ENCODE results near the gene ZNF728.
"Not testable (repeated sequence)": the region's sequence is repeated elsewhere in the genome, so short reads cannot be mapped to it uniquely, and the experiment has no call there.

ZNF728 gene

DNA sequence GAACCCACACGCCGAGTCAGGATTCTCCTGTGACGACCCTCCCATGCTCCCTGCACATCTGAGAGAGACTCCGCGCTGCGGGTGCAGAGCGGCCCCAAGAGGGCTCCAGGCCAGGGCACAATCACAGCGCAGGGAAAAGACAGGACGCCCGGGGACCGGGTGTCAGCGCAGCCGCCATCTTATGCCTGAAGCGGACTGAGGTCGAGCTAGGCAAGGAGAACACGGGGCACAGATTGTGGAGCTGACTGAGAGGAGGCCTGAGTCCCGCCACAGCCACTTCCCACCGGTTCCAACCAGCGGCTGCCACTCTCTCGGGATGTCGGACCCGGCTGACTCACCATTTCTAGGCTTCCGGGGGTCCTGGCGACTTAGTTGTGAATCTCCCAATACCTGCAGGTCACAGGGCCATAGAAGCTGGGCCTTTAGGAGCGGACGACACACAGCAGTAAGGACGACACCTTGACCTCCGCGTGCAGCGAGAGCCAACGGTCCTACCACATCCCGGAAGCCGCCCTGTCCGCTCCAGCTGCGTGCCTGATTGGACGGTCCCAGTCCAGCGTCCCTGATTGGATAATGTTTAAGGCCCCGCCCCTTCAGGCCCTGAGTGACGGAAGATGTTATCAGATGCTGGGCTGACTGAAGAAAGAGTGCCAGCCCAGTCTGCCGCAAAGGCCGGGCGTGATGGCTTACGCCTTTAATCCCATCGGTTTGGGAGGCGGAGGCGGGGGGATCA, at the start of gene ZNF728:
ZNF728 (minus strand) TSS at position 487 of the 733 bp plus-strand sequence; CDS start at position 341, 146 bp downstream.
- DNase-seq = no peak

DNA sequence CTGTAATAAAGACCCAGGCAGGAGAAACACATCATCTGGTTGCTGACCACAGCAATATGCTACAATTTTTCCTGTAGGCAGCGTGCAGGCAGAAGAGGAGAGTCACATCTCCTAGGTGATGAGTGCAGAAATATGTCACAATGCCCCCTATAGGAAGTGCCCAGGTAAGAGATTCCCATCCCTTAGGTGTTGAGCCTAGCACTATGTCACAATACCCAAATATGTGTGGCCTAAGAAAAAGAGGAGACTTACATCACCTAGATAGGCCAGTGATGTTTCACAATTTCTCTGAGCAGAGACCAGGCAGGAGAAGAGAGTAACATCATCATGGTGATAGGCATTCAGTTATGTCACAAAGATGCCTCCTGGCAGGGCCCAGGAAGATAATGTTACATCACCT, 49.4 kb upstream of the ZNF728 start:
- DNase-seq = no peak

DNA sequence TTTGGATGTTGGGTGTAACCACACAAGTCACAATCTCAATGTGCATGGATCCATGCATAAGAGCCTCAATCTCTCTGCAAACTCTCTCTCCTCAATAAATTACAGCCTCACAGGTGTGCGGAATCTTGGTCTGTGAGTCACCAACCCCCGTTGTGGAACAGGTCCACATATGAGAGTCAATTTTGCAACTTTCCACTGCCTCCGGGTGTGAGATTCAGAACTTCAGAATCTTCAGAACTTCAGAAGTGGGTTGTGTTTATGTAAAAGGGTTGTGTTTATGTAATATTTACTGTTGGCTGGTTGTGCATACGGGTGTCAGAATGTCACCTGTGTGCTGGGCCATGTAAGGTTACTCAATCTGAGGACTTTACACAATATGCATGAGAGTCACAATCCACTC, 46.3 kb upstream of the ZNF728 start:
- DNase-seq = no peak

DNA sequence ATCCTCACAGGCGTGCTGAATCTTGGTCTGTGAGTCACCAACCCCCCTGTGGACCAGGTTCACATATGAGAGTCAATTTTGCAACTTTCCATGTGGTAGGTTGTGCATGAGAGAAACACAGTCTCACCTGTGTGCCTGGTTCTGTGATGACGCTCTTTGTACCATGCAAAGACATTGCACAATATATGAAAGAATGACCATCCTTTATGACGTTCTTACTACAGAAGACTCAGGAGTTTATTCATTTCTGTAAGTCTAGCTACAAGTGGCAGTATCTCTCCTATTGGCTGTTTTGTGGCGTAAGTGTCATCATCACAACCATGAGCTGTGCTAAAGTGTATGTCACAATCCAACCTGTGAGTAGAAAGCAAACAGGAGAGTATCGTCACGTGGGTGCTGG, 43.8 kb upstream of the ZNF728 start:
- DNase-seq = no peak

DNA sequence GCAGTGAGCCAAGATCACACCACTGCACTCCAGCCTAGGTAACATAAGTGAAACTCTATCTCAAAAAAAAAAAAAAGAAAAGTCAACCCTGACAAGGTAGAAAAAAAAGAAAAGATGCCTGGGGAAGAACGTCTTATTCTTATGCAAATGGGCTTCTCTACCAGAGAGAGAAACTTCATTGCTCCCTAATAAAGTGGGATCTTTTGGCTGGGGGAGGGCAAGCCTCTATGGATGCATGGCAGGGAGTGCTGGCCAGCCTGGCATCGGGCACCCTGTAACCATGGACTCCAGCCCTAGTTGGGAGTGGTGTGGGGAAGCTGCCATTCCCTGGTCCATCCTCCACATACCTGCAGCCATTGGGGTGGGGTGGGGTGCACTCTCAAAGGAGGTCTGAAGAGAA, 30.7 kb upstream of the ZNF728 start:
- no peak for DNase-seq

DNA sequence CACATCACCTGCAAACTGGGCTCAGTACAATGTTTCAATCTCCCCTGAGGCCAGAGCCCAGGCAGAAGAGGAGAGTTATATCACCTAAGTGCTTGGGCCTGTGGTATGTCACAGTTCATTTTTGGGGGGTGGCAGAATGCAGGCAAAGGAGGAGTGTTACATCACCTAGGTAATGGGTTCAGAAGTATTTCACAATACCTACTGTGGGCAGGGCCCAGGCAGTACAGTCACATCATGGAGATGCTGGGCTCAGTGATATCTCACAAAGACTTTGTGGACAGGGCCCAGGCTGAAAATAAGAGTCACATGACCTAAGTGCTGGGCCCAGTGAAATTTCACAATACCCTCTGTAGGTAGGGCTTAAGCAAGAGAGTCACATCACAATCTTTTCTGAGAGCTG, 12.7 kb upstream of the ZNF728 start:
- DNase-seq = no peak

DNA sequence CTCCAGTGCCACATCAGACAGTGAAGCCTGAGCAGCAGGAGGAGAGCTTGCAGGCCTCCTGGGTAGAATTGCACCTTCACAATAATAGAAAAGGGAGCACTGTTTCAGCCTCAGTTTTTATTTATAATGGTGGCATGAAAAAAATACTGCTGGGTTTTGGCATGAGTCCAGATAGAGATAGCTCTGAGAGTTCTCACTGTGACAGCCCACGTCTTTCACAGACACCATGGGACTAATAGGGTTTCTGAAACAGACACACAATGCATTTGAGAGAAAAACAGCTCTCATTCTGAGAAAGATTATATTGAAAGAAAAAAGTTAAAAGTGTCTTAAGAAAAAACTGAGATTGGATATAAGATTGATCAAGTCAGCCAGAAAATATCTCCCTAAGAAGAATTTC, 8.0 kb downstream of the ZNF728 start:
- DNase-seq = not testable (repeated sequence)

DNA sequence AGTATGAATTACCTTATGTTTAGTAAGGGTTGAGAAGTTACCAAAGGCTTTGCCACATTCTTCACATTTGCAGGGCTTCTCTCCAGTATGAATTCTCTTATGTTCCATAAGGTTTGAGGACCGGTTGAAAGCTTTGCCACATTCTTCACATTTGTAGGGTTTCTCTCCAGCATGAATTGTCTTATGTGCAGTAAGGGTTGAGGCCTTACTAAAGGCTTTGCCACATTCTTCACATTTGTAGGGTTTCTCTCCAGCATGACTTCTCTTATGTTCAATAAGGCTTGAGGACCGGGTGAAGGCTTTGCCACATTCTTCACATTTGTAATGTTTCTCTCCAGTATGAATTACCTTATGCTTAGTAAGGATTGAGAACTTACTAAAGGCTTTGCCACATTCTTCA, 26.7 kb downstream of the ZNF728 start:
- DNase-seq = no peak

DNA sequence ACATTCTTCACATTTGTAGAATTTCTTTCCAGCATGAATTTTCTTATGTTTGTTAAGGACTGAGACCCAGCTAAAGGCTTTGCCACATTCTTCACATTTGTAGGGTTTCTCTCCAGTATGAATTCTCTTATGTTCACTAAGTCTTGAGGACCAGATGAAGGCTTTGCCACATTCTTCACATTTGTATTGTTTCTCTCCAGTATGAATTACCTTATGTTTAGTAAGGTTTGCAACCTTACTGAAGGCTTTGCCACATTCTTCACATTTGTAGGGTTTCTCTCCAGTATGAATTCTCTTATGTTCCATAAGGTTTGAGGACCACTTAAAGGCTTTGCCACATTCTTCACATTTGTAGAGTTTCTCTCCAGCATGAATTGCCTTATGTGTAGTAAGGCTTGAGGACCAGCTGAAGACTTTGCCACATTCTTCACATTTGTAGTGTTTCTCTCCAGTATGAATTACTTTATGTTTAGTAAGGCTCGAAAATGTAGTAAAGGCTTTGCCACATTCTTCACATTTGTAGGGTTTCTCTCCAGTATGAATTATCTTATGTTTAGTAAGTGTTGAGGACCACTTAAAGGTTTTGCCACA, 27.3 kb downstream of the ZNF728 start:
- not testable (repeated sequence) for DNase-seq

DNA sequence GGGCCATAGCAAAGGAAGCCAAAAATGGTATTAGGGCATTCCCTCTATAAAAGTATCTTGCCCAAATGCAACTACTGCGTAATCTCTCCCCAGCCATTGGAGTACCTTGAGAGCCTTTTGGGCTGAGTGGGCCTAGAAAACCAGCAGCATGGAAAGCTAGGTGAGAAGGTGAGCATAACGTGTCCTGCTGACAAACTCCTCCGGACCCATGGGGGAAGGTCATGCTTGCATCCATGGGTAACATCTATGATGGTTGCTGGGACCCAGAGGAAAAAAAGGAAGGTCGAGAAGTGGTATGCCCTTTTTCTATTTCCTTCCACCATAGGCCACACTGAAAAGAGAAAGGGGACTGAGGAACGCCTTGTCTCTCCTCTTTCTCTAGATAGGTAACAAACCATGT, 57.4 kb downstream of the ZNF728 start:
- DNase-seq = no peak

DNA sequence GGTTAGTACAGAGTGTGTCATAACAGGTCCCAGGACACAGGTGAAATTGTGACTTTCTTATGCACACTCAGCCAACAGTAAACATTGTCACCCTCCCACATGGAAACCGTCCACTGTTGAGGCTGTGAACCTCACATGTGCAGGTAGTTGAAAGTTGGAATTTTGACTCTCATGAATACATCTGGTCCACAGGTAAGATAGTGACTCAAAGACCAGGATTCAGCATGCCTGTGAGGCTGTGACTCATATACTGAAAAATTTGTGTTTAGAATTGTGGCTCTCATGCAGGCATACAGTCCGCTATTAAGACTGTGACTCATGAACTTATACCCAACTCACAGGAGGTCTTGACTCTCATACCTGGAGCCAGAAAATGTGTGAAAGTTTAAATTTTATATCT, 67.8 kb downstream of the ZNF728 start:
- DNase-seq = no peak

DNA sequence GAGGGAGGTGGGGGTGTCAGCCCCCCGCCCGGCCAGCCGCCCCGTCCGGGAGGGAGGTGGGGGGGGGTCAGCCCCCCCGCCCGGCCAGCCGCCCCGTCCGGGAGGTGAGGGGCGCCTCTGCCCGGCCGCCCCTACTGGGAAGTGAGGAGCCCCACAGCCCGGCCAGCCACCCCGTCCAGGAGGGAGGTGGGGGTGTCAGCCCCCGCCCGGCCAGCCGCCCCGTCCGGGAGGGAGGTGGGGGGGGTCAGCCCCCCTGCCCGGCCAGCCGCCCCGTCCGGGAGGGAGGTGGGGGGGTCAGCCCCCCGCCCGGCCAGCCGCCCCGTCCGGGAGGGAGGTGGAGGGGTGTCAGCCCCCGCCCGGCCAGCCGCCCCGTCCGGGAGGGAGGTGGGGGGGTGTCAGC, 75.4 kb downstream of the ZNF728 start:
- not testable (repeated sequence) for DNase-seq

DNA sequence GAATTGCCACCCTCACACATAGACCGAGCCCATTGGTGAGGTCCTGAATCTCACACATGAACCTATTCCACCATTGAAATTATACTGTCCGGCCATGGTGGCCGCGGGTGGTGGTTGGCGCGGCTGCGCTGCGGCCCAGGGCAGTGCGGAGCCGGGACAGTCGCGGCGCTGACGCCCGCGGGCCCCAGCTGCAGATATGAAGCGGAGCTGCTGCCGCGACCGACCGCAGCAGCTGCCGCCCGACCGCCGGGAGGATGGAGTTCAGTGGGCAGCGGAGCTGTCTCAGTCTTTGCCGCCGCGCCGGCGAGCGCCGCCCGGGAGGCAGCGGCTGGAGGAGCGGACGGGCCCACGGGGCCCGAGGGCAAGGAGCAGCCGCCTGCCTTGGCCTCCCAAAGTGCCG, 77.8 kb downstream of the ZNF728 start:
- DNase-seq = not testable (repeated sequence)

Measured in NCI-H1105 treated with DMSO at 0.1 percent for 48 hours (cell line).